HG03439 (cell line): Measurements from ENCODE around the gene ERF.

ENCODE experiments used
- ATAC-seq: cut with Tn5 transposase; IDR thresholded peaks from one replicate; pipeline ENCODE4 v1.9.1; 2021; ENCODE audit warnings: mild to moderate bottlenecking, moderate library complexity; ENCODE audit not compliant: unreplicated experiment

Gene ERF

DNA sequence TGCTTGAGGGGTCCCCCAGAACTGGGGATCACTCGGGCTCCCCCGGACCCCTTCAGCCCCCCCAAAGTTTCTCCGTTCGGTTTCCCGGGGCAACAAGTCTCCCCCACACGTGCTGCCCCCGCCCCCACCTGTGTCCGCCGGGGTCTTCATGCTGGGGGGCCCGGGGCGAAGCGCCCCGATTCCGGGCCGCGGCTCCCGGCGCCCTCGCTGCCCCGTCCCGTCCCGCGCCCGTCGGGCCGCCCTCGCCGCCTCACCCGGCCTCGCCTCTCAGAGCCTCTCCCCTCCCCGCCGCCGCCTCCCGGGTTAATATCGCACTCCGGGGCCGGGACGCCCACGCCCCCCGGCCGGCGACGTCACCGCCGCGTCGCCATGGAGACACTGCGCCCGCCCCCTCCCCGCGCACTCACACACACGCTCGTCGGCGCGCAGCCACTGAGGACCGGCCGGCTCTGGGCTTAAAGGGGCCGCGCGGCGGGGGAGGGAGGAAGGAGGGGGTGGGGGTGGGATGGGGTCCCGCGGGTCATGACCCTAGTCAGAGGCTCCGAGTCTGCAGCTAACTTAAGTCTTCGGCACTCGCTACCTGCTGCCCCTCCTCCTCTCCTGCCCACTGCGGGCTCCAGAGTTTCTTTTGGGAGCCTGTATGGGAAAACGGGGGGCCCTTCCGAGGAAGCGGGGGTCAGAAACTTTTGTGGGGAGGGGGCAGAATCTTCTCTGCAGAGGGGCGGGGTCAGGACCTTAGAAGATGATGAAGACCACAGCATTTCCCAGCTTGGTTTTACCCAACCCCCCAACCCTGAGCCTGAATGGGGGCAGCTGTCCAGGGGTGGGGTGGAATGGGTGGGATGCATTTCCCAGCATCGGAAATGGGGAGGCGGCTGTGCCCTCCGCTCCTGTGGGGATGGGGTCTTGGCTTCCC, at the start of gene ERF:
TSS of gene ERF (minus strand) at position 279 of the 916 bp plus-strand sequence. CDS start at position 150, 129 bp downstream.
- peak; percentile 66 for ATAC-seq

DNA sequence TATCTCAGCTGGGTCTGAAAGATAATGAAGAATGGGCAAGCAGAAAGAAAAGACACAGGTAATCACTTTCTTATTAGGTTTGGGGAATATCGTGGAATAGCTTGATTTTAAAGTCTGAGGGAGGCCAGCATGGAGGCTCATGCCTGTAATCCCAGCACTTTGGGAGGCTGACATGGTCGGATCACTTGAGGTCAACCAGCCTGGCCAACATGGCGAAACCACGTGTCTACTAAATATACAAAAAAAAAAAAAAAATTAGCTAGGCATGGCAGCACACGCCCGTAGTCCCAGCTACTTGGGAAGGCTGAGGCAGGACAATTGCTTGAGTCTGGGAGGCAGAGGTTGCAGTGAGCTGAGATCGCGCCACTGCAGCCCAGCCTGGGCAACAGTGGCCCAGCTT, 48.9 kb upstream of the ERF start:
- no peak for ATAC-seq

DNA sequence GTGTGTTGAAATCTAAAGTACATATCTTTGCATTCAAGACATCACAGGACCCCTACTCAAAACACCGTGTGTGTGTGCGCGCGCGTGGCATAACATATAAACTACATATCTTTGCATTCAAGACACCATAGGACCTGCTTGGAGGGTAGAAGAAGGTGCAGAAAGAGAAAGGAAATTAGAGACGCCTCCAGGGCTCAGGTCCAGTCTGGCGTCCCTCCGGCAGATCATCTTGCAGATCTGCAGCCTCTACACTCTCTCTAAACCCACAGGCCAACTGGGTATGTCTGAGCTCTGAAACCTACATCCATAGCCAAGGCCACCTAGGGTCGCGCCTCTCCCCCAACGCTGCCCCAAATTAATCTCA, 48.2 kb upstream of the ERF start:
- no peak for ATAC-seq

DNA sequence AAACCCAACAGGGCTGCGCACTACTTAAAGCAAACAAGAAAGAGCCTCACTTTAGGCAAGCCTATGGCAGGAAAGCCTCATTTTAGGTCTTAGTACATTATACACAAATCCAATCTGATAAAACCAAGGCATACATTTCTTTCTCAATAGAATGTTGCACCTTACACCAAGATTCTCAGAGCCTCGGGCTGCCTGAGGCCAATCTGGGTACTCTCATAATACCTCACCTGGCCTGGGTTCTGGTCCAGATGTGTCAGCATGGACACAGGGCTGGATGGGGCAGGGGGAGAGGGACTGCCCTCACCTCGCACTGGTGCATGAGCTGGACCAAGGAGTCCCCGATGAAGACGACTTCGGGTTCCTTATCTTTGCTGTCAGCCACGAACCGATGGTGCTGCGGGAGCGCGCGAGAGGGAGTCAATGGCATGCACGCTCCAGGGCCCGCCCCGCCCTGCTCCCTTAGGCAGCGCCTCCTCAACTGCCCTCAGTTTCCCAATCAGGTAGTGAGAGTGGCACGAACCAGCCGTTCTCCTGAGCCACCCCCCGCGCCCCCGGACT, 46.8 kb upstream of the ERF start, which contains the start of gene PRR19:
TSS of gene PRR19 (plus strand) at position 487 of the 558 bp plus-strand sequence. CDS start 7,453 bp downstream, outside the sequence.
- no peak for ATAC-seq

DNA sequence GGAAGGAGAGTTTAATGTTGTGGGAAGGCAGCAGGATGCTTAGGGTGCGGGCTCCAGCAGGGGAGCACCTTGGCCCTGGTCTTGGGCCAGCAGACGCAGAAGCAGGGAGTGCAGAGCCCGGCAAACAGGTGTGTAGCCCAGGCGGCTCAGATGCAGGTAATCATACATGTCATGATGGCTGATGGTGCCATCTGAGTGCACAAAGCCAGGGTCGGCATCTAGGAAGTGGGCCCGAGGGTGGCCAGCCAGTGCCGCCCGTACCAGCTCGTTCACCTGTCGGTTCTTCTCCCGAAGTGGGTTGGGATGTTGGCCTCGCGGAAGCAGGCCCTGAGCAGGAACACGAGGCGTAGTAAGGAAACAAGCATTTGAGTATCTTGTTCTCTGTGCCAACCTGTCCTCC, 42.1 kb upstream of the ERF start:
- ATAC-seq = no peak

DNA sequence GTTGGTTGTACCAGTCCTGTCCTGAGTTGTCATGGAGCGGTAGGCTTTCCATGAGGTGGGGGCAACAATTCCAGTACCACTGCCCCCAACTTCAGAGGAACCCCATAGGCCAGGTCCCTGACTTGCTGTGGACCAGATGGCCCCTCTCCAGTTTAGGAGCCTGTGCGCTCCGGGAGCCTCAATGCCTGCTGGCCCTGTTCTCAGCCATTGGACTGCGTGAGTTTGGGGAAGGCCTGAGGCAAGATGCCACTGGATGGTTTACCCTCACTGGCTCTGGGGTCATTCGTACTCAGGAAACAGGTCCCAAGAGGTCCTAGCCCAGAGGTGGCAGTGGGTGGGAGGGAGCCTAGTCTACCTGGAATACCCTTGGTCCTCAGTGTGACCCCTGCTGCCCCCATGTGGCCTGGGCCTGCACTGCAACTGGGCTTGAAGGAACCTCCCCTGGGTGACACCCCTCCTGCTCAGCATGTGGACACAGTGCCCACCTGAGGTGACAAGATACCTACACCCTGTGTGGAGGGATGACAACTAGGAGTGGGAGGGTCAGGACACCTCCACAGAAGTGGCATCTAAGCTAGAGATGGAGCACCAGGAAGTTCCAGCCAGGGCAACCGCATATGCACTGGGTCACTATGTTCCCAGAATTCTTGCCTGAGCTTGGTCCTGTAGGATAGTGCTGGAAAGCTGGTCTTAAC, 41.0 kb upstream of the ERF start:
- no peak for ATAC-seq

DNA sequence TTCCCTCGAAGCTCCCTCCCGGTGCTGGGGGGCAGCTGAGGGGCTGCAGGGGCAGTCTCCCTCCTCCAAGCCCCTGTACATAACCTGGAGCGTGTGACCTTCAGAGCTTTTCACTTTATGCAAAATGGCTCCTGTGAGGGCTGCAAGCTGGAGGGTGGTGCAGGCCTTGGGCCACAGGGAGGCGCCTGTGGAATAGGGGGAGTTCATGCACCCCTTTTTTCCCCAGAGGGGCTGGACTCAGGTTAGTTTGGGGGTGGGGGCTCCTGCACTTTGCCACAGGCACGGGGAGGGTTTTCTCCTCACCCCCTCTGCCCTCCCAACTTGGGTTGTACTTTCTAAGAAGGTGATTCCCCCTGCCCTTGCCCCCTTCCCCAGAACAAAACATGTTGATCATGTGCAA, 40.4 kb upstream of the ERF start:
- no peak for ATAC-seq

DNA sequence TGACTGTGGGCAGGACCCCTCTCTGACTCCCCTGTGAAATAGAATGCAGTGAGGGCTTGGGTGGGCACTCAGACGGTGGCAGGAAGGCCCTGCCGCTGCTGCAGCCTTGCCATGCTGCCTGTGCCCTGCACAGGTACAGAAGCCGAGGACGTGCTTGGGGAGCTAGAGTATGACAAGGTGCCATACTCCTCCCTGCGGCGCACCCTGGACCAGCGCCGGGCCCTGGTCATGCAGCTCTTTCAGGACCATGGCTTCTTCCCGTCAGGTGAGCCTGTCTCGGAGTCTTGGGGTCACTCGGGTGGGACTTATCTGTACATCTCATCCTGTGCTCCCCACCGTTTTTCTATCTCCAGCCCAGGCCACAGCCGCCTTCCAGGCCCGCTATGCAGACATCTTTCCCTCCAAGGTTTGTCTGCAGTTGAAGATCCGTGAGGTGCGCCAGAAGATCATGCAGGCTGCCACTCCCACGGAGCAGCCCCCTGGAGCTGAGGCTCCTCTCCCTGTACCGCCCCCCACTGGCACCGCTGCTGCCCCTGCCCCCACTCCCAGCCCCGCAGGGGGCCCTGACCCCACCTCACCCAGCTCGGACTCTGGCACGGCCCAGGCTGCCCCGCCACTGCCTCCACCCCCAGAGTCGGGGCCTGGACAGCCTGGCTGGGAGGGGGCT, 39.7 kb upstream of the ERF start:
- no peak for ATAC-seq

DNA sequence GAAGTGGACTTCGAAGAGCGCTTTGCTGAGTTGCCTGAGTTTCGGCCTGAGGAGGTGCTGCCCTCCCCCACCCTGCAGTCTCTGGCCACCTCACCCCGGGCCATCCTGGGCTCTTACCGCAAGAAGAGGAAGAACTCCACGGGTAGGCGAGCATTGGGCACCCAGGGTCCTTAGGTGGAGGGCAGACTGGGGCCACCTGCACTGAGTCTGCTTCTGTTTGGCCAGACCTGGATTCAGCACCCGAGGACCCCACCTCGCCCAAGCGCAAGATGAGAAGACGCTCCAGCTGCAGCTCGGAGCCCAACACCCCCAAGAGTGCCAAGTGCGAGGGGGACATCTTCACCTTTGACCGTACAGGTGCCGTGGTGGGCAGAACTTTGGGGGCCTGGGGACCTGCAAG, 39.0 kb upstream of the ERF start:
- no peak for ATAC-seq

DNA sequence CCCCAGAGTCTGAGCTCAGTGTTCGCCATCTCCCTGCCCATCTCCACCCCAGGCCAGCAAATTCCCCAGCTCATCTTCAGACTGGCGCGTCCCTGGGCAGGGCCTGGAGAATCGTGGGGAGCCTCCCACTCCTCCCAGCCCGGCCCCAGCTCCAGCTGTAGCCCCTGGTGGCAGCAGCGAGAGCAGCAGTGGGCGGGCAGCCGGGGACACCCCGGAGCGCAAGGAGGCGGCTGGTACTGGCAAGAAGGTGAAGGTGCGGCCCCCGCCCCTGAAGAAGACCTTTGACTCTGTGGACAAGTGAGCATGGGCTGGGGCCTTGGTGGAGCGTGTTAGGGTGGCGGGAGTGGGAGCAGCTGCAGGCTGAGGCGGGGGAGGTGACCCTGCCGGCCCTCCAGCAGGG, 38.6 kb upstream of the ERF start:
- ATAC-seq = no peak

DNA sequence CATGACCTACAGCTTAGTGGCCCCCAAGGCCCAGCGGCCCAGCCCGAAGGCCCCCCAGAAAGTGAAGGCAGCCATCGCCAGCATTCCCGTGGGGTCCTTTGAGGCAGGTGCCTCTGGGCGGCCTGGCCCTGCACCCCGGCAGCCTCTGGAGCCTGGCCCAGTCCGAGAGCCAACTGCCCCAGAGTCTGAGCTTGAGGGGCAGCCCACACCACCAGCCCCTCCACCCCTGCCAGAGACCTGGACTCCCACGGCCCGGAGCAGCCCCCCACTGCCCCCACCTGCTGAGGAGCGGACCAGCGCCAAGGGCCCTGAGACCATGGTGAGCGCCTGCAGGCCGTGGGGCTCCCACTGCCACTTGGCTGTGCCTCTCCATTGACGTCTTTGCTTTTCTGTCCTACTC, 38.0 kb upstream of the ERF start:
- ATAC-seq = no peak

DNA sequence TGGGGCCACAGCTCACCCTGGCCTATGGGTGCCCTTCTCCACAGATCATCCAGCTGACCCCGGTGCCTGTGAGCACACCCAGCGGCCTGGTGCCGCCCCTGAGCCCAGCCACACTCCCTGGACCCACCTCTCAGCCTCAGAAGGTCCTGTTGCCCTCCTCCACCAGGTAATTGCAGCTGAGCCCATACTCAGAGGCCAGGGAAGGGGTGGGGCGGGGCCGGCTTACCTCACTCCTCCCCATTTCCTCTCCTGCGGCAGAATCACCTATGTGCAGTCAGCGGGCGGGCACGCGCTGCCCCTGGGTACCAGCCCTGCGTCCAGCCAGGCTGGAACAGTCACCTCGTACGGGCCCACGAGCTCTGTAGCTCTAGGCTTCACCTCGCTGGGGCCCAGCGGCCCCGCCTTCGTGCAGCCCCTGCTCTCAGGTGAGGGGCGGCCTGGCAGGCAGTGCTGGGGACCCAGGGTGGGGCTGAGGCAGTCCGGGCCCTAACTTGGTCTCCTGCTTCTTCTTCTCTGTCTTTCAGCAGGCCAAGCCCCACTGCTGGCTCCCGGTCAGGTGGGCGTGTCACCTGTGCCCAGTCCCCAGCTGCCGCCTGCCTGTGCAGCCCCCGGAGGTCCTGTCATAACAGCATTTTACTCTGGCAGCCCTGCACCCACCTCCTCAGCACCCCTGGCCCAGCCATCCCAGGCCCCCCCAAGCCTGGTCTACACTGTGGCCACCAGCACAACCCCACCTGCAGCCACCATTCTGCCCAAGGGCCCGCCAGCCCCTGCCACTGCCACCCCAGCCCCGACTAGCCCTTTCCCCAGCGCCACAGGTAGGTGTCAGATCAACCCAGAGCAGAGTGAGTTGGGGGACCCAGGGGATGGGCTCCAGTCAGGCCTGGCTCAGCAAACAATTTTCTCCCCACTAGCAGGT, 37.4 kb upstream of the ERF start:
- no peak for ATAC-seq

DNA sequence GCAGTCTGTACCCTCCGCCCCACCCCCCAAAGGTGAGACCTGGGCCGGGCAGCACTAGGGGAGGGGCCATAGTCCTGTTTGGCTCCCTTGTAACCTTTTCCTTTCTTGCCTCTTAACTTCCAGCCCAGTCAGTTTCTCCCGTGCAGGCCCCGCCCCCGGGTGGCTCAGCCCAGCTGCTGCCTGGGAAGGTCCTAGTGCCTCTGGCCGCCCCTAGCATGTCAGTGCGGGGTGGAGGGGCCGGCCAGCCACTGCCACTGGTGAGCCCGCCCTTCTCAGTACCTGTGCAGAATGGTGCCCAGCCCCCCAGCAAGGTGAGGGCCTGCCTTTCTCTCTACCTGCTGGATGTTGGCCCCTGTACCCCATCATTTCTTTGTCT, 36.5 kb upstream of the ERF start:
- ATAC-seq = no peak

DNA sequence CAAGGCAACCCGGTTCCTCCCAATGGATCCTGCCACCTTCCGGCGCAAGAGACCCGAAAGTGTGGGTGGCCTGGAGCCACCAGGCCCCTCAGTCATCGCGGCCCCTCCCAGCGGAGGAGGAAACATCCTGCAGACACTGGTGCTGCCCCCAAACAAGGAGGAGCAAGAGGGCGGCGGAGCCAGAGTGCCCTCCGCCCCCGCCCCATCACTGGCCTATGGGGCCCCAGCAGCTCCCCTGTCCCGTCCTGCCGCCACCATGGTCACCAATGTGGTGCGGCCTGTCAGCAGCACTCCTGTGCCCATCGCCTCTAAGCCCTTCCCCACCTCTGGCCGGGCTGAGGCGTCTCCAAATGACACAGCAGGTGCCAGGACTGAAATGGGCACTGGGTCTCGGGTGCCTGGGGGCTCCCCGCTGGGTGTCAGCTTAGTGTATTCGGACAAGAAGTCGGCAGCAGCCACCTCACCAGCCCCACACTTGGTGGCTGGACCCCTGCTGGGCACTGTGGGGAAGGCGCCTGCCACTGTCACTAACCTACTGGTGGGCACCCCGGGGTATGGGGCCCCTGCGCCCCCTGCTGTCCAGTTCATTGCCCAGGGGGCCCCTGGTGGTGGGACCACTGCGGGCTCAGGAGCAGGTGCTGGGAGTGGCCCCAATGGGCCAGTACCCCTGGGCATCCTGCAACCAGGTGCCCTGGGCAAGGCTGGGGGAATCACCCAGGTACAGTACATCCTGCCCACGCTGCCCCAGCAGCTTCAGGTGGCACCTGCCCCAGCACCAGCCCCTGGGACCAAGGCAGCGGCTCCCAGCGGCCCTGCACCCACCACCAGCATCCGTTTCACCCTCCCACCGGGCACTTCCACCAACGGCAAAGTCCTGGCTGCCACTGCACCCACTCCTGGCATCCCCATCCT, 35.9 kb upstream of the ERF start:
- no peak for ATAC-seq

DNA sequence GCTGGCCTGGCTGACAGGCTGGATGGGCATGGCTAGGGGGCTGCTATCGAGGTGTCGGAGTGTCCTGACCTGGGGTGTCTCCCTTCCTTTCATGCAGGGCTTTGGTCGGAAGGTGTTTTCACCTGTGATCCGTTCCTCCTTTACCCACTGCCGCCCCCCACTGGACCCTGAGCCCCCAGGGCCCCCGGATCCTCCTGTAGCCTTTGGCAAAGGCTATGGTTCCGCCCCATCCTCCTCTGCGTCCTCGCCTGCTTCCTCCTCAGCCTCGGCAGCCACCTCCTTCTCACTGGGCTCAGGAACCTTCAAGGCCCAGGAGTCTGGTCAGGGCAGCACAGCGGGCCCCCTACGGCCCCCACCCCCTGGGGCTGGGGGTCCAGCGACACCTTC, 35.2 kb upstream of the ERF start:
- ATAC-seq = no peak

DNA sequence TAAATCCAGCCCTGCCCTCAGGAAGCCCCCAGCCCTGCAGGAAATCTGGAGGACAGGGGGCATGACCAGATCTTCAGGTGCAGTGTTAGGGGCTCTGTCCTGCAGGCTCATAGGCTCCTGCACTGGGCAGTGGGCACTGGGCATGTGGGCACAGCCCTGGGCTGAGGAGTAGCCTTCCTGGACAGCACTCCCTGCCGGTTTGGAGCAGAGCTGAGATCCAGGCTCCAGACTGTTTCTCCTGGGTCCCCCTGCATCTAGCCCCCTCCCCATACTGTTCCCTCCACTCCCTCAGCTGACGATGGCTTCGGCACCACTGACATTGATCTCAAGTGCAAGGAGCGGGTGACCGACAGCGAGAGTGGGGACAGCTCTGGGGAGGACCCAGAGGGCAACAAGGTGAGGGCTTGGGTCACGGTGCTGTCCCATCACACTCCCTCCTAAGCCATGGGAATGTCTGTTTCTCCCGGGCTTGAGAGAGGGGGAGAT, 34.7 kb upstream of the ERF start:
- no peak for ATAC-seq

DNA sequence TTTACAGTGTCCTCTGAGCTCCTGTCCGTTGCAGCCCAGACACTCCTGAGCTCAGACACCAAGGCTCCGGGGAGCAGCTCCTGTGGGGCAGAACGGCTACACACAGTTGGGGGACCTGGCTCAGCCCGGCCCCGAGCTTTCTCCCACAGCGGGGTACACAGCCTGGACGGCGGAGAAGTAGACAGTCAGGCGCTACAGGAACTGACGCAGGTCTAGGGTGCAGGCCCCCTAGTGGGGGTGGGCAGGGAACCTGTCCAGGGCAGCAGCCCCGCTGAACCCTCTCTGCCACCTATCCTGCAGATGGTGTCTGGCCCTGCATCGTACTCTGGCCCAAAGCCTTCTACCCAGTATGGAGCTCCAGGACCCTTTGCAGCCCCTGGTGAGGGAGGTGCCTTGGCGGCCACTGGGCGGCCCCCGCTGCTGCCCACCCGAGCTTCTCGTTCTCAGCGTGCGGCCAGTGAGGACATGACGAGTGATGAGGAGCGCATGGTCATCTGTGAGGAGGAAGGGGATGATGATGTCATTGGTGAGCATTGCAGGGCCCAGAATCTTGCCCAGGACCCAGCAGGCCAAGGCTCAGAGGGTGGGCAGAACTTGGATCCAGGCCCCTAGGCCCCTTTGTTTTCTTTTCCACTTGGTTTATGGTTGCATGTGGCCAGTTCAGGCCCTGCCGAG, 34.1 kb upstream of the ERF start:
- ATAC-seq = no peak

DNA sequence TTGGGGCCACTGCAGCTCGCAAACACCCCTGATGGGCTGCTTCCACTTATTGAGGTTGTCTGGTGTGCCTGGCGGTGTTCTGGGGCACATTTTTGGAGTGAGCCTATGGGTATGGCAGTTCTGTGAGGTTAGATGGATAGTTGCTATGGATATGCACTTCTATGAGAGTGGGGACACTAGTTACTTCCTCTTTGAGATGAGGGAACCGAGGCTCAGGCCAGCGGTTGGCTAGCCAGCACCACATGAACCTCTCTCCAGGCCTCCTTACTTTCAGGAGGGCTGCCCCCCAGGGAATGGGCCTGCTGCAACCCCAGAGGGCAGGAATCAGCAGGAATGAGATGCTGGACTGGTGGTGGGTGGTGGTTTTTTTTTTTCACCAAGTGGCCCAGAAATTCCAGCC, 33.5 kb upstream of the ERF start:
- no peak for ATAC-seq

DNA sequence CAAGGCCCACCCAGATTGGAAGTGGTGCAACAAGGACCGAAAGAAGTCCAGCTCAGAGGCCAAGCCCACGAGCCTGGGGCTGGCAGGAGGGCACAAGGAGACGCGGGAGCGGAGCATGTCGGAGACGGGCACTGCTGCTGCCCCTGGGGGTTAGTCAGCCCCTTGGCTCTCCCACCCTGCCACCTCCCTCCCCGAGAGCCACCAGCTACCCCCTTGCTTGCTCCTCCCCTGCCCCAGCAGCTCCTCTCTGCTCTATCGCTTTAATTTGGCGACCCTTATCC, 32.8 kb upstream of the ERF start:
- no peak for ATAC-seq
